ES-I3 (cell line): ENCODE data around the gene HSP90AA1.

Source experiments
- H3K36me3 ChIP-seq: 2 replicates; pipeline ENCODE4 v1.6.1; 2013; ENCODE audit warnings: mild to moderate bottlenecking, low read length, control low read depth, moderate library complexity; ENCODE audit not compliant: insufficient read depth
- H3K4me1 ChIP-seq: 2 replicates; pipeline ENCODE4 v1.6.1; 2013; ENCODE audit warnings: mild to moderate bottlenecking, control low read depth, low read length; ENCODE audit not compliant: insufficient read depth
- H3K9ac ChIP-seq: 2 replicates; pipeline ENCODE4 v1.6.1; 2013; ENCODE audit warnings: low read depth, mild to moderate bottlenecking, low read length, moderate library complexity
- H3K9me3 ChIP-seq: 2 replicates; pipeline ENCODE4 v1.6.1; 2013; ENCODE audit warnings: mild to moderate bottlenecking, low read length, moderate library complexity; ENCODE audit not compliant: control insufficient read depth, insufficient read depth

HSP90AA1 gene

DNA sequence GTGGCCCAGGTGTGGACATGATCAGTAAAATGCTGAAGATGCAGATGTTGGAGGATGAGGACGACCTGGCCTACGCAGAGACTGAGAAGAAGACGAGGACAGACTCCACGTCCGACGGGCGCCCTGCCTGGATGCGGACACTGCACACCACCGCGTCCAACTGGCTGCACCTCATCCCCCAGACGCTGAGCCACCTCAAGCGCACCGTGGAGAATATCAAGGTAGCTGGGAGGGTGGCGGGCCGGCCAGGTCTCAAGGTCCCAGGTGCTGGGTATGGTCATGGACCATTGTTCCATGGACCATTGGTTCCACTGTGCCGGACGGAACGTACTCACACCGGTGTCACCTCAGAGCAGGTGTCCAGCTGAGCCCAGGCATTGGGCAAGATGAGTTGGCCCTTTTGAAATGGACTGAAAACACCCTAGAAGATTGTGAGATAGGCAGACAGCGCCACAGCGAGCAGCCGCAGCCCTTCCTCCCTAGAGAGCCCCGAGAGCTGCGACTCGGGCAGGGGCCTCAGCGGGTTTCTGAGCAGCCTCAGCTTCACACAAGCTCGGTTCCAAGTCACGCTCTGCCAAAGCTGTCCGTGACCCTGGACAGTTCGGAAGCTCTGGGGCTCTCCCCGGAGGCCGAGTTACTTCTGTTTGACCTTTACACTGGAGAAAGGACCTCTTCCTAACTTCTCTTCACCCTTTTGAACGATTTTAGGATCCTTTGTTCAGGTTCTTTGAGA lies 38.9 kb downstream of the HSP90AA1 start:
- Histone ChIP-seq H3K36me3 (peaks cover 35% of the 10 kb centered on the region), H3K9me3 (no peaks in the 10 kb centered on the region), H3K9ac (no peak overlapping the region), H3K4me1 (no peaks in the 10 kb centered on the region)

DNA sequence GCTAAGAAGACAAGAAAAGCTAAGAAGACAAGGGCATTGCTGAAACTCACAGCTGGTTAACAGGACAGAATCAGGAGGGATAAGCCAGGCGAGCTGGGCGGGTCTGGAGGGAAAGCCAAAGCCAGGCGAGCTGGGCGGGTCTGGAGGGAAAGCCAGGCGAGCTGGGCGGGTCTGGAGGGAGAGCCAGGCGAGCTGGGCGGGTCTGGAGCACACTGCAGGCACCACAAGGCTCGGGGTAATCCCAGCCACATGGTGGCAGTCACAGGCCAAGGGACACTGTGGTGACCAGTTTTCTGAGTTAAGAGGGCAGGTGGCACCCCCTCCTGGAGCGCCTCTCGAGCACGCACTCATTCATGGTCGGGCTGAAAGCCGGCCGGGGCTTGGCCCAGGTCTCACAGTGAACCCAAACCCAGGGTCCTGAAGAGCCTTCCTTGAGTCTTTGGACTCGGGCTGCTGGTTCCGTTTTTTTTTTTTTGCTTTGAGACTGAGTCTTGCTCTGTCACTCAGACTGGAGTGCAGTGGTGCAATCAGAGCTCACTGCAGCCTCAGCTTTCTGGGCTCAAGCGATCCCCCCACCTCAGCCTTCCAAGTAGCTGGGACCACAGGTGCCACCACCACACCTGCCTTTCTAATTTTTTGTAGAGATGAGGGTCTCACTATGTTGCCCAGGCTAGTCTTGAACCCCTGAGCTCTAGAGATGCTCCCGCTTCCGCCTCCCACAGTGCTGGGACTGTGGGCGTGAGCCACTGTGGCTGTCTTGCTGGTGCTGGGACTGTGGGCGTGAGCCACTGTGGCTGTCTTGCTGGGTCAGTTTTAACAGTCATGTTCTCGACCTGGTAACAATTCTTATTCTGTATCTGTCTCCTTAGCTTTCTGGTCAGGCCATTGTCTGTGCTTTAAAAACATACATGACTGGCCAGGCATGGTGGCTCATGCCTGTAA lies 40.2 kb downstream of the HSP90AA1 start:
- no peaks in the 10 kb centered on the region for H3K4me1 ChIP-seq
- H3K9me3 ChIP-seq, result no peaks in the 10 kb centered on the region
- no peak overlapping the region for H3K9ac ChIP-seq
- H3K36me3 ChIP-seq, result peaks cover 35% of the 10 kb centered on the region

DNA sequence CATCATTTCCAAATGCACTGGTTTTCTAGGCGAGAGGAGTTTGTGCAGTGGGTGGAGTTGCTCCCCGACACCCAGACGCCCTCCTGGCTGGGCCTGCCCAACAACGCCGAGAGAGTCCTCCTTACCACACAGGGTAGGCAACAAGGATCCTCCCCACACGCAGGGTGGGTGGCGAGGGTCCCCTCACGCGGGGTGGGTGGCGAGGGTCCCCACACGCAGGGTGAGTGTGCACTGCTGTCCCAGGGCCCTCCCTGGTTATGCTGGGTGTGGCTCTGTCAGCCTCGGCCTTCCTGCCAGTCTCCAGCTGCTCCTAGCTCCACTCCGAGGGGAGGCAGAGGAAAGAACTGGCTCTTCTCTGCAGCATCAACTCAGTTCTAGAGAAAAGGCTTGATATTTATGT lies 42.3 kb downstream of the HSP90AA1 start:
- H3K4me1 ChIP-seq, result no peaks in the 10 kb centered on the region
- H3K9ac ChIP-seq, result no peak overlapping the region
- H3K36me3 ChIP-seq, result peaks cover 32% of the 10 kb centered on the region
- H3K9me3 ChIP-seq, result no peaks in the 10 kb centered on the region

DNA sequence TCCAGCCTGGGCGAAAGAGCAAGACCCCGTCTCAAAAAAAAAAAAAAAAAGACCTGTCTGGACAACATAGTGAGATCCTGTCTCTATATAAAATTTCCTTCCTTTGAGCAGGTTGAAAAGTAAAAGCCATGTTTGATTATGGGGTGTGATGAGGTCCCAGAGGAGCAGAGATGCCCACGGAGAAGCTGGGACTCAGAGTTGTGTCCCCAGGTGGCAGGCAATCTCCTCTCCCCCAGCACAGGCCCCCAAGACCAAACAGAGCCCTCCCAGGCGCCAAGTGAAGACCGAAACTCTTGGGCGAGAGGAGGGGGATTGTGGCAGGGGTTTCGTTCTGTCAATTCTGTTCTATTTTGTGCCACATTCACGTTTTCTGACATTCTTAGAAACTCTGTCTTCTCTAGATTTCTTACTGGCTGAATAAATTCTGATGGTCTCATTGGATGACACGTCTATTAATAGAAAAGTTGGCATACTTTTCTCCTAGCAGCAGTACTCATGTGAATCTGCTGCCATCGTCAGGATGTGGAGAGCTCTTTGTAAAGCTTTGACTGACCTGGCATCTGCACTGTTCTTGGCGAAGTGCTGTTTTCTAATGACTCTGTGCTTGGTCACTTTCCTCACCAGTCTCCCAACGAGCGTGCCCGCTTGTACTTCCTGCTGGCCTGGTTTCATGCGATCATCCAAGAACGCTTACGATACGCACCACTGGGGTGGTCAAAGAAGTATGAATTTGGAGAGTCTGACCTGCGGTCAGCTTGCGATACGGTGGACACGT lies 43.4 kb downstream of the HSP90AA1 start:
- Histone ChIP-seq H3K9ac (no peak overlapping the region), H3K36me3 (peaks cover 28% of the 10 kb centered on the region)

DNA sequence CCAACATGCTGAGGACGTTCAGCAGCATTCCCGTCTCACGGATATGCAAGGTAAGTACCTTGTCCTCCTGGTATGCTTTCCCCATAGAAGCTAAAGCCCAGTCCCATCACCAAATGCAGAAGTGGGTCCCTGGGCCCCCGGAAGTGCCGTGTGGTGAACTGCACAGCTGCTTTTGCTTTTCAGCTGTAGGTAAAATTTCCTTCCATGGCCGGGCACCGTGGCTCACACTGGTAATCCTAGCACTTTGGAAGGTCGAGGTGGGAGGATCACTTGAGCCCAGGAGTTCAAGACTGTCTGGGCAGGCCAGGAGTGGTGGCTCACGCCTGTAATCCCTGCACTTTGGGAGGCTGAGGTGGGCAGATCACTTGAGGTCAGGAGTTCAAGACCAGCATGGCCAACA lies 44.1 kb downstream of the HSP90AA1 start:
- no peaks in the 10 kb centered on the region for H3K4me1 ChIP-seq
- no peak overlapping the region for H3K9ac ChIP-seq
- H3K36me3 ChIP-seq, result peaks cover 31% of the 10 kb centered on the region
- no peaks in the 10 kb centered on the region for H3K9me3 ChIP-seq

More for the DNA sequence above, 43.4 kb downstream of the HSP90AA1 start:
- H3K9me3 ChIP-seq, result no peaks in the 10 kb centered on the region
- no peaks in the 10 kb centered on the region for H3K4me1 ChIP-seq

DNA sequence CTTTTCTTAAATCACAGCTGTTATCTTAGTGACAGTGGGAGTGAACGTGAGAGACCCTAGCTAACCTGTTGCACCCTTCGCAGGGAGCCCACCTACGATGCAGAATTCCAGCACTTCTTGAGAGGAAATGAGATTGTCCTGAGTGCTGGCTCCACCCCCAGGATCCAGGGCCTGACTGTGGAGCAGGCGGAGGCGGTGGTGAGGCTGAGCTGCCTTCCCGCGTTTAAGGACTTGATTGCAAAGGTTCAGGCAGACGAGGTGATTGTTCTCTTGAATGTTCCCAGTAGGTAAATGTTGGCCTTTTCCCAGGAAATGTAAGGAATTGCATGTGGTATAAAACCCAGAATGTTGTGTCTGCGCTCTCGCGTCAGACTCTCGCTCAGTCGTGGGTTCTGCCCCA lies 46.7 kb downstream of the HSP90AA1 start:
- peaks cover 50% of the 10 kb centered on the region for H3K36me3 ChIP-seq
- no peaks in the 10 kb centered on the region for H3K9me3 ChIP-seq
- no peaks in the 10 kb centered on the region for H3K4me1 ChIP-seq
- no peak overlapping the region for H3K9ac ChIP-seq

DNA sequence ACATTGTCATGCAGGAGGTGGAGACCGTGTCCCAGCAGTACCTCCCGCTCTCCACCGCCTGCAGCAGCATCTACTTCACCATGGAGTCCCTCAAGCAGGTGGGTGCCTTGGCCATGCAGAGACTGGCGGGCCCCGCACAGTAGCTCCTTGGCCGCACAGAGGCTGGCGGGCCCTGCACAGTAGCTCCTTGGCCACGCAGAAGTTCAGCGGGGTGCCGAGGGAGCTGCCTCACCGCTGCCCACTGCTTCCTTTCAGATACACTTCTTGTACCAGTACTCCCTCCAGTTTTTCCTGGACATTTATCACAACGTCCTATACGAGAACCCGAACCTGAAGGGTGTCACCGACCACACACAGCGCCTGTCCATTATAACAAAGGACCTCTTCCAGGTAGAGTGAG lies 47.7 kb downstream of the HSP90AA1 start:
- Histone ChIP-seq H3K9ac (no peak overlapping the region), H3K9me3 (no peaks in the 10 kb centered on the region), H3K4me1 (no peaks in the 10 kb centered on the region), H3K36me3 (peaks cover 50% of the 10 kb centered on the region)

DNA sequence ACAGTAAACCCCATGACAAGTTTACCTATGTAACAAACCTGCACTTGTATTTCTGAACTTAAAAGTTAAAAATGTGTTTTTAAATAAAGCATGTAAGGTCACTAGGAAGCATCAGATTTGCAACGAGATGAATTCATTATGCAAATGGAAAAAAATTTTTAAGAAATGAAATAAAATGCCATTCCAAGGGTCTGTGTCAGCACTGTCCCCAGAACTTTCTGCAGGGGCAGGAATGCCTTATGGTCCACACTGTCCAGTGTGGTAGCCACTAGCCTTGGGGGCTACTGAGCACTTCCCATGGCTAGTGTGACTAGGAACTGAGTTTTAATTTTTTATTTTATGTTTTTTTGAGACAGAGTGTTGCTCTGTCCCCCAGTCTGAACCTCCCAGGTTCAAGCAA lies 49.2 kb downstream of the HSP90AA1 start:
- Histone ChIP-seq H3K4me1 (no peaks in the 10 kb centered on the region), H3K9ac (no peak overlapping the region), H3K9me3 (no peaks in the 10 kb centered on the region), H3K36me3 (peaks cover 58% of the 10 kb centered on the region)

DNA sequence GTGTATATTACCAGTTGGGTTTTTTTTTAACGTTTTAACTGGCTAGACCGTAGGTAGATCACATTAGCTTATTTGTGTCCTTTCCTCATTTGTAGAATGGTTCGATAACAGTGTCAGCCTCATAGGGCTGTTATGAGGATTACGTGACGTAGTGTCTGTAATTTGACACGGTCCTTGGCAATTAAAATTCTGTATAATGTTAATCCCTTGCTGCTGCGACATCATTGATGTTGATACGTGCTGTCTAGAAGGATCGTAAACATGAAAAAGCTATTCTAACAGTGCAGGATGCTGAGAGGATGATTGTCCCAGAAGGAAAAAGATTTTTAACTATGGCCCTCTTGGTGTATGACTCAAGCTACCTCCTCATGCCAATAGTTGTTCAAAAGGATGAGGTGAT lies 50.9 kb downstream of the HSP90AA1 start:
- Histone ChIP-seq H3K36me3 (peaks cover 56% of the 10 kb centered on the region), H3K4me1 (no peaks in the 10 kb centered on the region), H3K9me3 (no peaks in the 10 kb centered on the region), H3K9ac (no peak overlapping the region)

DNA sequence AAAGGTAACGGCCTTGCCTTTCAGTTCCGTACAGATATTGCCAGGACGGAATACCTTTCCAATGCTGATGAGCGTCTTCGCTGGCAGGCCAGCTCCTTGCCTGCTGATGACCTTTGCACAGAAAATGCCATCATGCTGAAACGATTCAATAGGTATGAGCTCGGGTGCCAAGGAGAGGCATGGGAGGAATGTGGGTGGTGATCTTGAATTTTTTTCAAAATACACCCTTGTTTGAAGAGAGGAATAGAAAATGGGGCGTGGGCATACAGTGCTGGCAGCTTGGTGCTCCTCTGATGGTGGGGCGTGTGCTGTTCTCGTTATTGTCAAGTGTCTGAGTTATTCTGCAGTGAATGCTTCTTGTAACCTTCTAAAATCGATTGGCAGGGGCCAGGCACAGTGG lies 52.5 kb downstream of the HSP90AA1 start:
- H3K36me3 ChIP-seq, result peaks cover 62% of the 10 kb centered on the region
- no peaks in the 10 kb centered on the region for H3K4me1 ChIP-seq
- no peaks in the 10 kb centered on the region for H3K9me3 ChIP-seq
- H3K9ac ChIP-seq, result no peak overlapping the region

DNA sequence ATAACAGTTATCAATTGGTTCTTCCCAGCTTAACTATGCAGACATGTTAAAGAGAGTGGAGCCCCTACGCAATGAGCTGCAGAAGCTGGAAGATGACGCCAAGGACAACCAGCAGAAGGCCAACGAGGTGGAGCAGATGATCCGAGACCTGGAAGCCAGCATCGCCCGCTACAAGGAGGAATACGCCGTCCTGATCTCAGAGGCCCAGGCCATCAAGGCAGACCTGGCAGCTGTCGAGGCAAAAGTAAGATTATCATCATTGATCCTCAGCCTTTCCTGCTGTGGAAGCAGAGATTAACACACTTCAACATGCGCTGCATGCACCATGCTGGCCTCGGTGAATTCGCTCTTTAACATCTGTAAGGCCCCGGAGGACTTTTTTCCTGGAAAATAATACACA lies 53.6 kb downstream of the HSP90AA1 start:
- Histone ChIP-seq H3K4me1 (no peaks in the 10 kb centered on the region), H3K36me3 (peaks cover 70% of the 10 kb centered on the region)

More for the DNA sequence above, 53.6 kb downstream of the HSP90AA1 start:
- no peaks in the 10 kb centered on the region for H3K9me3 ChIP-seq
- no peak overlapping the region for H3K9ac ChIP-seq
